HG03469 (cell line): ENCODE measurements around the gene KMT2E.

Experiments used
- ATAC-seq: cut with Tn5 transposase; IDR thresholded peaks from one replicate; pipeline ENCODE4 v1.9.1; 2021; ENCODE audit warnings: mild to moderate bottlenecking, moderate library complexity, moderate number of reproducible peaks; ENCODE audit not compliant: unreplicated experiment

KMT2E gene

DNA sequence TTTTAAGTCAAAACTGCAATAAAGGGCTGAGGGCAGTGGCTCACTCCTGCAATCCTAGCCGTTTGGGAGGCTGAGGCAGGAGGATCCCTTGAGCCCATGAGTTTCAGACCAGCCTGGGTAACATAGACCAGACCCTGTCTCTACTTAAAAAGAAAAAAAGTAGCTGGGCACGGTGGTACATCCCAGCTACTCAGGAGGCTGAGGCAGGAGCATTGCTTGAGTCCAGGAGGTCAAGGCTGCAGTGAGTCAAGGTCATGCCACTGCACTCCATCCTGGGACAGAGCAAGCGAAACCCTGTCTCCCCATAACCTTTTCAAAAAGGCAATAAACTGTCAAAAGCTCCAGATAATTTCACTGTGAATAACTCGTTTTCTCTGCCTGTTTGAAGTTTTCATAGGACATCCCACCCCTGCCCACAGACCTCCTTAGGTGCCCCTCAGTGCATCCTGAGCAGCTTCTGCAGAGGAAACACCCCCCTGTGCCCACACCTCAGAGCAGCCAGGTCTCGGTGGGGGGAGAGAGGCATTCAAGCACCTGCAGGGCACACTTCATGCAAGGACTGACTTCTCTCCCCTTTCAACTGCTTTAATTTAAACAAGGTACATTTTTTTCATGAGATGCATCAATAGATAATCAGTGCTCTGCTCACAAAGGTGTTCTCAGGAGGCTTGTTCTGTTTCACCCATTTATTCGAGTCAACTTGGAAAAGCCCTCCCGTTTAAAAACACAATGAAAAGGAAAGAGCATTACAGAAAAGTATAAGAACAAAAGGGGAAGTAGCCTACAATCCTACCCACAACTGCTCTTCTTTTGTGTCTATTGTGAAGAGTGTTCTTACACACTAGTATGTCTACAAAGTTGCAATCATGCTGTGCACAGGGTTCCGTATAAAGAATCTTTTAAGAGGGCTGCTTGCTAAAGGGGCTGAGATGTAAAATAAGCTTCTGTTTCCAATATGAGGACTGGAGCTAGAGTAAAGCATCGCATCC lies 104.9 kb downstream of the KMT2E start:
- no peak for ATAC-seq

GRCh38 chr7:105122619-105123018 lies 108.6 kb downstream of the KMT2E start:
- no peak for ATAC-seq

DNA sequence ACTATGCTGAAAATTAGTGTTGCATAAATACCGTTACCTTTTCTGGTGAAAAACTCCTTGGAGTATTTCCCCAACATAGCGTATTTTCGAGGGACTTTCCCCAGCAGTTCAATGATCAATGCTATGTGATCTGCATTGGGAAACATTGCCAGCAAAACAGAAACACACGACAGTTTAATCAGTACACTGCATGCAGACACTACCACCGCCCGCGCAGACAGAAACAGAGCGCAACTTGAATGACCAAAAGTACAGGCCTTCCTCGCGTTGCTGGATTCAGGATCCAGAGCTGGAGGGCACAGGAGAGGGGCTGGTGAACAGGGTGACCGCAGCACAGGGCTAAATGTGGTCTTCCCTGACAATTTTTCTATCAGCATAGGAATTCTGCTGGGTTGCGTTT lies 111.7 kb downstream of the KMT2E start:
- ATAC-seq = no peak

- no peak for ATAC-seq
These were observed 112.5 kb downstream of the KMT2E start for GRCh38 chr7:105126436-105126975.

- ATAC-seq = no peak
These were observed 113.2 kb downstream of the KMT2E start for GRCh38 chr7:105127179-105127578.

- ATAC-seq = no peak
These were observed 116.0 kb downstream of the KMT2E start for GRCh38 chr7:105130048-105130447.

- no peak for ATAC-seq
These were observed 116.6 kb downstream of the KMT2E start for GRCh38 chr7:105130580-105130979.

DNA sequence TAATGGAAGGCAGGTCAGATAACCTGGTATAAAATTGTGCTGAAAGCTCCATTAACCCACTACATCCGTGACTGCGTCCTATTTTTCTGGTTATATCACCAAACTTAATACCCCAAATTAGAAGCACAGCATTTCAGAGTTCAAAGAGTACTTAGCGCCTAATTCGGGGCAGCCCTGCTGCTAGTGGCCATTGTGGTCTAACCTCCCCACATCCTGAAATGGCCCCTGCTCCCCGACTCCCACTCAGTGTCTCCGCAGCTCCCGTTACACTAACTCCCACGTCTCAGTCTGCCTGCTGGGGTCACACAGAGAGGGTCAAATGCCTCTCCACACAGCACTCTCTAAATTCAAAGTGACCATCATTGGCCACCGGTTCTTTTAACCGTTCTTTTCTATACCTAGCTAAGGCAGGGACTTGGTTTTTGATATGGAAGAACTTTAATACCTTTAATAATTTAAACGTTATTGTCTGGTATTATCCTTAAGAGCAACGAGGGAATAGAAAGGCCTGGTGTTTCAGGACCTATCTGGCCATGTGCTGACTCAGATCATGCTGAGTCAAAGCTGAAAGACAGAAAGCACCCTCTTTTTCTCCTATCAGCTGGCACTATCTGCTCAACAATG lies 117.1 kb downstream of the KMT2E start:
- no peak for ATAC-seq

DNA sequence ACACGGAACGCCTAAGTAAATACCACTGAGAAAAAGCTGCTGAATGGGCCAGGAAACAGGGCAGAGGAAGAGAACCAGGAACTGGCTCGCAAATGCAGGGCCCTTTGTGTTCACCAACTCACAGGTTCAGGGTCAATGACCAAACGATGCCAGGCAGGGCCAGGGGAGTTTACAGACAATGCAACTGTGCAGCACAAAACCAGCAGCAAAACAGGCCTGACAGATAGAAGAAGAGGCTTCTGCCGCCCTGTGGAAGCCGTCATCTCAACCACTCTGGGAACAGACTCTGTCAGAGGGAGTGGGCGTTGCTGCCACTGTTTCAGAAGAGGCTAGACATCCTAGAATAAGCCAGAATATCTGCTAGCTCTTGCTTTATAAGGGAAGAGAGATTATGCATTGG lies 117.9 kb downstream of the KMT2E start:
- ATAC-seq = no peak

GRCh38 chr7:105132335-105132734 lies 118.3 kb downstream of the KMT2E start:
- no peak for ATAC-seq

DNA sequence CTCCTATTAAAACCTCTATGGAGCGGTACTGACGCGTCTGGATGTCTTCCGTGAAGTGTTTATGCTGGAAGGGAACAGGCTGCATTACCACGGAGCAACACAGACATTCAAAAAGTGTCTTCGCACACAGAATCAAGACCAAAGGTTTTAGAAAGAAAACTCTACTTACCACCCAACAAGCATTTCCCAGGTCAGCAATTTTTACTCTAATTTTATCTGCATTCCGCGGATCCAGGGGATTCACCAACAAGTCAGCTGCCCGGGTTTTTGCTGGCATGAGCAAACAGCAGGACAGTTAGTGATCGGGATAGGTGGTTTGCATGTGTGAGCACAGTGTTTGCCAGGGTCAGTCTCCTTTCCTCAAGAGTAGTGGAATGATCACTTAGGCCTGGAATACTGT lies 118.8 kb downstream of the KMT2E start:
- no peak for ATAC-seq

DNA sequence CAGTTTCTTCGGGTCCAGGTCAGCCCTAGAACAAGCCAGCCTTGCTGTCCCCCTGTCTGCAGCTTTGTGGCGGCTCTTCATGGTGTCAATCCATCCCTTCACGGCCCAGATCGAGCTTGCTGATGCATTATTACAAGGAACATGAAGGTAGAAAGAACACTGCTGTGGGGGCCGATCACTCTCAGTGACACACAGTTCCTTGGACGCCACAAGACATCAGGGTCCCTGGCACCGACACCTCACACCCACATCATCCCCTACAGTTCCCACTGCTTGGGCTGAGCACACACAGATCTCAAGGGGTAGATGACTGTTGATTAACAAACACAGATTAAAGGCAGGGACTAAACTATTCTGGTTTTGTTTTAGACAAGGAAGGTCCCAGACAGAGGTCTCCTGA lies 119.4 kb downstream of the KMT2E start:
- ATAC-seq = no peak

DNA sequence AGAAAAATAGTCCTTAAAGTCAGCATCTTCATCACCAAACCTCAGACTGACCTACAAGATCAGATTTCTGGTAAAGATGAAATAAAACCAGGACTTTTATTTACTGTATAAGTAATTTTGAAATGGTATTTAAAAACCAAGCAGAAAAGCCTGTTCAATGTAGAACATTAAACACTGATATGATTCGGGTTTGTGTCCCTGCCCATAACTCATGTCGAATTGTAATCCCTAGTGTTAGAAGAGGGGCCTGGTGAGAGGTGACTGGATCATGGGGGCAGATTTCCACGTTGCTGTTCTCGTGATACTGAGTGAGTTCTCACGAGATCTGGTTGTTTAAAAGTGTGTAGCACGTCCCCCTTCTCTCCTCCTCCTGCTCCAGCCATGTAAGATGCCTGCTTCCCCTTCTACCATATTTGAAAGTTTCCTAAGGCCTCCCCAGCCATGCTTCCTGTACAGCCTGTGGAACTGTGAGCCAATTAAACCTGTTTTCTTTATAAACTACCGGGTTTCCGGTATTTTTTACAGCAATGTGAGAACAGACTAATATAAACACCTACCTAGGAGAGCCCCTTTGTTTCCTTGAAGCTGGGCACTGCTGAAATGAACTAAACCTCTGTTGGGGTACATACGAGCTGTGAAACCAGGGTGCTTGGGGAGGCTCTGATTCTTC lies 120.1 kb downstream of the KMT2E start:
- ATAC-seq = no peak

GRCh38 chr7:105136221-105136620 lies 122.2 kb downstream of the KMT2E start:
- ATAC-seq = no peak

DNA sequence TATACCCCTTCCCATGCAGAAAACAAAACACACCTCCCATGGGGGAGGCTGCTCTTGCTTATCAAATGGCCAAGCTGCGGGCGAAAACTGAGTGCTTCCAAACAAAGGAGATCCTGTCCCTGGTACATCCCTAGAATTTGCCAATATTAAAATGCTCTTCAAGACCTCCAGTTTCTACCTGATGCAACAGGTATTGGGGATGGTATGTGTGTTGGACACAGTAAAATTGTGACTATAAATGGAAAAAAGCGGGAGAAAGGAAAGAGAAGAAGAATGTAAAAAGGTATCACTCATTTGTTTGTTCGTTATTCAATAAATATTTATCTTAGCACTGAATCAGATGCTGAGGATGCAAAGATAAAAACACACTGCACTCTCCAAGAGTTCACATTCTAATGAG lies 123.9 kb downstream of the KMT2E start:
- ATAC-seq = no peak

DNA sequence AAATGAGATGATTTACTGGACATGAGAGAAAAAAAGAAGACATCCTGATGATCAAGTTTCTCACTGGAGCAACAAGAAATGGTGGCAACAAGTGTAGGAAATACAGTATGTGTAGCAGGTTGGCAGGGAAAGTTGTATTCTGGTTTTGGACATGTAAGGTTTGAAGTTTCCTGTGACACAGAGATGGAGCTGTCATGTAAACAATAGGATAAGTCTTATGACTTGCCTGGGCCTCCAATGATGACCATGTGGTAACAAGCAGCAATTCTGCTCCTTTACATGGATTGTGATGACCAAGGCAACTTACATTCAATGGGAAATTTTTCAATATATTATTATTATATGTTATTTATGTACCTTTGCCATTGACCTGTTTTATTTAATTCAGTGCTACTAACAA lies 125.4 kb downstream of the KMT2E start:
- ATAC-seq = no peak

- no peak for ATAC-seq
These were observed 127.1 kb downstream of the KMT2E start for GRCh38 chr7:105141068-105141467.

GRCh38 chr7:105149827-105150226 lies 135.8 kb downstream of the KMT2E start:
- ATAC-seq = no peak

DNA sequence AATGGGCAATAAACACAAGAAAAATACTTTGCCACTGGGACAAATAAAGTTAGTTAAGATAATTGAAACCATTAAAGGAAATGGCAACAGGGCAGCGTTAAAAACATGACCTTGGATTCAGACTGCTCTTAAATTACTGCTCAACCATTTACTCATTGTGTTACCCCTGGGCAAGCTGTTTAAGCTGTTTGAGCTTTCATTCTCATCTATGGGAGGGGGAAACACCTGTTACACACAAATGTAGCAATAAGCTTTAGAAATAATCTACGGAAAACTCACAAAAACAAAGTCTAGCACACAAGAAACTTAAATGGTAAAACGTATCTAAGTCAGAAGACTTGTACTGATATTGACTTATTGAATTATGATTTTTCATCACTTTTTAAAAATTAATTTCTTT lies 137.1 kb downstream of the KMT2E start:
- no peak for ATAC-seq

DNA sequence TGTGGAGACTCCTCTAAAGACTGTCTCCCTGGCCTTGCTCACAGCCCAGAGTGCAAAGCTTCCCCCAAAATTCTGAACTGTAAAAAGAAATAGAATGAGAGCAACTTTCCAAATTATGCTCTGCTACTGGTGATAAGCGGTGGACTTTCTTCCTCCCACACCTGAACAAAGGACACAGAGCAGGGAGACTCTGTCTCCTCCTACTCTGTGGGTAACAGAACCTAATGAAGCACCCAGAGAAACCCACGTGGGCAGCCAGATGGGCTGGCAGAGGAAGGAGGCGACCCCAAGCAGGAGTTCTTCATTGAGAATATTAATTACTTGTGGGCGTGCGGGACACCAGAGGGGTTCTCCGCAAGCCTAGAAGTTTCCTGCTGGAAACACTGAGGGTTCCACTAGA lies 139.5 kb downstream of the KMT2E start:
- no peak for ATAC-seq

DNA sequence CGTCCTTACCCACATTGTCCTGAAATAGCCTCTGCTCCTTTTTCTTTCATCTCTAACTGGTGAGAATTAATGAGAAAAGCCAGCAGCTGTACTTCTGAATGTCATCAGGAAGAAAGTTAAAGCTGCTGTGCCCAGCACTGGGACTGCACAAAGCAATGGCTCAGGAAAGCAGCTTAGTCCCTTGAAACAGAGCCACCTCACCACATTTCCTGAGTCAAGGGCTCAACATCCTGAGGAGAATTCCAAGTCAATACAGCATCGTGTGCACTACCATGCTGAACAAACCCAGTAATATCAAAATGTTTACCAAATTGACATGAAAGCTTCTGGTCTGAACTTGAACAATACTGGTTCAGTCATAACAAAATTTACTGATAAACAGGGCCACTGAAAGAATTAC lies 140.1 kb downstream of the KMT2E start:
- no peak for ATAC-seq
